ENCODE data around the gene TBX2. TPM values are rescaled to one million over a fixed set of nuclear protein-coding genes. Genes with fewer than 3 reads are reported as not detected.

The TBX2 gene
- 66.4 TPM for total RNA-seq
- 122 TPM for polyA plus RNA-seq (ENCODE audit: insufficient read depth, low read depth, low replicate concordance)
- long read RNA-seq, donor 1, transcript TBX2-201 (7 exons, 3,339 nt) = major isoform, 6 of 40 reads
- long read RNA-seq, donor 1, partial matches to known transcripts = 34 of 40 reads
- long read RNA-seq, donor 1, other reads (novel, unspliced or antisense) = 0 of 40 reads
- long read RNA-seq, donor 2, transcript TBX2-201 (7 exons, 3,339 nt) = major isoform, 8 of 39 reads
- long read RNA-seq, donor 2, partial matches to known transcripts = 31 of 39 reads
- long read RNA-seq, donor 2, other reads (novel, unspliced or antisense) = 0 of 39 reads
- long read RNA-seq, donor 3, full-length matches to known transcripts = 10 of 75 reads
- long read RNA-seq, donor 3, partial matches to known transcripts = 65 of 75 reads
- long read RNA-seq, donor 3, other reads (novel, unspliced or antisense) = 0 of 75 reads
- long read RNA-seq, donor 4, transcript TBX2-201 (7 exons, 3,339 nt) = major isoform, 13 of 25 reads
- long read RNA-seq, donor 4, partial matches to known transcripts = 12 of 25 reads
- long read RNA-seq, donor 4, other reads (novel, unspliced or antisense) = 0 of 25 reads
- long read RNA-seq, donor 5 = 0 reads
- long read RNA-seq, donor 6, full-length matches to known transcripts = 6 of 13 reads
- long read RNA-seq, donor 6, partial matches to known transcripts = 7 of 13 reads
- long read RNA-seq, donor 6, other reads (novel, unspliced or antisense) = 0 of 13 reads
- long read RNA-seq, donor 7, transcript TBX2-201 (7 exons, 3,339 nt) = major isoform, 41 of 80 reads
- long read RNA-seq, donor 7, partial matches to known transcripts = 35 of 80 reads
- long read RNA-seq, donor 7, other reads (novel, unspliced or antisense) = 4 of 80 reads
- long read RNA-seq, donor 8, transcript TBX2-201 (7 exons, 3,339 nt) = major isoform, 9 of 45 reads
- long read RNA-seq, donor 8, partial matches to known transcripts = 36 of 45 reads
- long read RNA-seq, donor 8, other reads (novel, unspliced or antisense) = 0 of 45 reads
- long read RNA-seq, donor 9, partial matches to known transcripts = 18 of 21 reads
- long read RNA-seq, donor 9, other reads (novel, unspliced or antisense) = 0 of 21 reads
- long read RNA-seq, donor 10, transcript TBX2-201 (7 exons, 3,339 nt) = major isoform, 8 of 18 reads
- long read RNA-seq, donor 10, partial matches to known transcripts = 10 of 18 reads
- long read RNA-seq, donor 10, other reads (novel, unspliced or antisense) = 0 of 18 reads

DNA sequence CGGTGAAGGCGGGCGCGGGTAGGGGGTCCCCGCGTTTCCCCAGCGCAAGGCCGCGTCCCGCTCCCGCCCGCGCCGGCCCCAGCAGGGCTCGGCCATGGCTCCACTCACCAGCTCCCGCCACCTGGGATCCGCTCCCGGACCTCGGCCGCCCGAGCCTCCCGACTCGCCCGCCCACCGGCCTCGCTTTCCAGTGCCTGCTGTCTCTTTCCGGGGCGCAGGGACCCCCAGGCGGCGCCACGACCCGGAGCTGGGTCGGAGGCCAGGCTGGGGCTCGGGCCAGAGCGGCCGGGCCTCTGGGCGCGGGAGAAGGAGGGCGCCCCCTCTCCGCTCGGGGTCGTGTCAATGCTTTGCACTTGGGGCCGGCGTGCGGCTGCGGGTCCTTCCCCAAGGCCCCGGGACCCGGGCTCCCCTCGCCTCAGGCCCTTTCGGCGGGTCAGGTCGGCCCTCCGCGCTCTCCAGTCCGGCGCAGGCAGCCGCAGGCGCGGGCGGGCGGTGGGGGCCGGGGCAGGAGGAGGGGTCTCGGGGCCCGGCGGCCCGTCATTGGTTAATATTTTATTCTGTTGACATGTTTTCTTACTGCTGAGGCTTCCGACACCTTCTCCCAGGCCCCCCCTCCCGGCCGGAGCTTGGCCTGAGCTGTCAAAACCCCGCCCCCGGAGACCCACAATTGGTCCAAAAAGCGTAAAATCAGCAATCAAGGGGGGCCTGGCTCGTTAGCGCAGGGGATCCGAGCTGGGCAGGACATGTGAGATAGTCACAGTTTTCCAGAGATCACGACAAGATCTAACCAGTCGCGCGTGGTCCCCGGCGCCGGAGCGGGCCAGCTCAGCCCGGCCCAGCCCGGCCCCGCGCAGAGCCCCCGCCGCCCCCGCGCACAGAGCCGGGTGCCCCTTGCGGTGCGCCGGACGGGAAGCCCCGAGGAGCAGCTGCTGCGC is at the start of gene TBX2:
TBX2 (plus strand) TSS at position 713 of the 935 bp plus-strand sequence. CDS start 334 bp downstream, outside the sequence.
- no peak for TF ChIP-seq CTCF (IDR thresholded peaks at IDR 0.05; ENCODE audit: borderline replicate concordance, extremely low read depth, insufficient read depth)
- peak within 1 kb of the TSS; percentile 77 to 87 (median 86) for H3K4me3 ChIP-seq (ENCODE audit: low read length in 3 of 3)
- H3K9ac ChIP-seq (ENCODE audit: low read length in 3 of 3) = peak within 1 kb of the TSS; percentile 43 to 92 (median 82)
- H3K4me1 ChIP-seq (ENCODE audit: control insufficient read depth in 2 of 3, insufficient read depth in 2 of 3, low read depth in 1 of 3, low read length in 3 of 3) = peaks cover 0 to 24% (median 1%) of the 10 kb centered on the region in 3 donors
- H3K36me3 ChIP-seq (ENCODE audit: control insufficient read depth in 2 of 3, insufficient read depth in 3 of 3, low read length in 3 of 3) = peaks cover 0 to 12% (median 2%) of the 10 kb centered on the region in 3 donors
- DNase-seq (peak; percentile 93 to 98 (median 96)), FAIRE-seq (no peak)
- intact Hi-C loops (cut with DNase I) = loop anchor here (5.0 kb wide), 1 partner anchor 397 kb away; no protein-coding TSS in a partner anchor
- H3K27ac ChIP-seq (ENCODE audit: low read depth in 2 of 2, low read length in 2 of 2) = peak within 1 kb of the TSS; percentile 88 to 95
- H3K9me3 ChIP-seq (ENCODE audit: control insufficient read depth in 2 of 3, insufficient read depth in 1 of 3, low read length in 3 of 3) = no peaks in the 10 kb centered on the region
- H3K27me3 ChIP-seq (ENCODE audit: control insufficient read depth, insufficient read depth, low read length) = peaks cover 12% of the 10 kb centered on the region

DNA sequence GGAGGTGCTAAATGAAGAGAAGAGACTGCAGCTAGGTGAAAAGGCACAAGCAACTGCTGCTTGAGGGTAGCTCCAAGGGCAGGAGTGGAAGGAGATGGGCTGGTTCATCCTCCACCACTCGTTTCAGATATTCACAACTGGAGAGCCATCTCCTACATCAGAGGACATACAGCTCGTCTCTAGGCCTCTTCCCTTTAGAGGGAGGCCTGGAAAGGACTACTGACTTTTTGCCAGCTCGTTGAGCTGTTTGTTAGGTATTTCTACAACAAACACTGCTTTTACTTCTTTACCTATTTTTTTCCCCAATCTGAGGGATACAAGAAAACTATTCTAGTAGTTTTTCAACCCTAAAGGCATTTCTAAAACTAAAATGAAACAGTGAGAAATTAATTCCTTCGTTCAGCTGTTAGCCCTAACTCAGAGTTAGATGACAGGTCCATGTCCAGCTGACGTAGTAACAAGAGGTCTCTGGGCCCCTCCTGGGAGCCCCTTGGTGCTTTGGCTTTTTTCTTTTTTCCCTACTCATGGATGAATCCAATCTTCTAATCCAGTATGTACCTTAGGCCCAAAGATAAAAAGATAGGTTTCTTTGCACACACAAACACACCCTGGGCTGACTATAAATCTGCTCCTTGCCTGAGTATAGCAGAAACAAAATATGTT is 47.8 kb upstream of the TBX2 start:
- DNase-seq = no peak
- no peak for TF ChIP-seq CTCF (IDR thresholded peaks at IDR 0.05; ENCODE audit: borderline replicate concordance, extremely low read depth, insufficient read depth)
- peaks cover 0 to 16% (median 8%) of the 10 kb centered on the region in 3 donors for H3K4me1 ChIP-seq (ENCODE audit: control insufficient read depth in 2 of 3, insufficient read depth in 2 of 3, low read depth in 1 of 3, low read length in 3 of 3)
- intact Hi-C loops (cut with DNase I) = no loop called here
- H3K36me3 ChIP-seq (ENCODE audit: control insufficient read depth in 2 of 3, insufficient read depth in 3 of 3, low read length in 3 of 3) = no peaks in the 10 kb centered on the region
- no peak overlapping the region for H3K9ac ChIP-seq (ENCODE audit: low read length in 3 of 3)
- H3K27ac ChIP-seq (ENCODE audit: low read depth in 2 of 2, low read length in 2 of 2) = no peak overlapping the region
- no peaks in the 10 kb centered on the region for H3K9me3 ChIP-seq (ENCODE audit: control insufficient read depth in 2 of 3, insufficient read depth in 1 of 3, low read length in 3 of 3)
- FAIRE-seq = no peak
- H3K27me3 ChIP-seq (ENCODE audit: control insufficient read depth, insufficient read depth, low read length) = no peaks in the 10 kb centered on the region
- no peak overlapping the region for H3K4me3 ChIP-seq (ENCODE audit: low read length in 3 of 3)

Measured in kidney (tissue), 22 donors.